DOHH2 (cell line): ENCODE measurements around the gene NHSL2.

Experiments
- CTCF ChIP-seq: fragments of 200-600 bp; sonication (generic); IDR thresholded peaks from one replicate; pipeline ENCODE4 v1.5.1; 2014; ENCODE audit warnings: antibody characterized with exemption, mild to moderate bottlenecking, low read depth, low read length; ENCODE audit not compliant: poor library complexity, severe bottlenecking
- EZH2phosphoT487 ChIP-seq: fragments of 200-600 bp; sonication (generic); IDR thresholded peaks from 2 replicates; pipeline ENCODE4 v1.6.1; 2017; ENCODE audit warnings: borderline replicate concordance, mild to moderate bottlenecking, antibody characterized with exemption, low read length, moderate library complexity, mixed read lengths

- no peak for TF ChIP-seq EZH2phosphoT487
- TF ChIP-seq CTCF: no peak
Measured at GRCh38 chrX:71930298-71930697, 19.7 kb downstream of the NHSL2 start.
